Stimulated activated CD4-positive, alpha-beta T cell treated with anti-CD3 and anti-CD28 coated beads, Interleukin-1b, Interleukin-23, amount 100 ng/mL, for 1 hour (primary cell): ENCODE results near the gene LIMS3.
"Not testable (repeated sequence)": the region's sequence is repeated elsewhere in the genome, so short reads cannot be mapped to it uniquely, and the experiment has no call there.

ENCODE experiments used
- DNase-seq, 2 donors: peaks; one replicate each; pipeline ENCODE4 v3.0.0-alpha.2; 2020; ENCODE audit warnings: low read depth in 2 of 2

LIMS3 gene

DNA sequence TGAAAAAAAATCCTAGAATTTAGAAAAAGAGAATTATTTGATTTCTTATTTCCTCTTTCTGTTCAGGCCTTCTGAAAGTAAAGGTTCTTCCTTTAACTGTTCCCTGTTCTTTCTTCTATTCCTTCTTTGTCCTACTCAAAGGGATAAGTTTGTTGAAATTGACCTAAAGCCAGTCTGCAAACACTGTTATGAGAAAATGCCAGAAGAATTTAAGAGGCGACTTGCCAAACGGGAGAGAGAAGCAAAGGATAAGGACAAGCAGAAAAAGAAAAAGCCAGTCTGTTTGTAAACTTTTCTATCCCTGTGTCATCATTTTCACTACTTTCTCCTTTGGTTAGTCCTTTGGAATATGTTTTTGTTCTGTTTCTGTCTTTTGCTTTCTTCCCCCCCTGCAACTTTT is 26.0 kb downstream of the LIMS3 start:
- not testable (repeated sequence) for DNase-seq

DNA sequence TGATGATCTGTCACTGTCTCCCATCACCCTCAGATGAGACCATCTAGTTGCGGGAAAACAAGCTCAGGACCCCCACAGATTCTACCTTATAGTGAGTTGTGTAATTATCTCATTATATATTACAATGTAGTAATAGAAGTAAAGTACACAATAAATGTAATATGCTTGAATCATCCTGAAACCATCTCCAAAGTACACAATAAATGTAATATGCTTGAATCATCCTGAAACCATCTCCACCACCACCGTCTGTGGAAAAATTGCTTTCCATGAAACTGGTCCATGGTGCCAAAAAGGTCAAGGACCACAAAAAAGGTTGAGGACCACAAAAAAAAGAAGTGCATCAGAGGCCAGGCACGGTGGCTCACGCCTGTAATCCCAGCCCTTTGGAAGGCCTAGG is 29.3 kb downstream of the LIMS3 start:
- DNase-seq: not testable (repeated sequence)

DNA sequence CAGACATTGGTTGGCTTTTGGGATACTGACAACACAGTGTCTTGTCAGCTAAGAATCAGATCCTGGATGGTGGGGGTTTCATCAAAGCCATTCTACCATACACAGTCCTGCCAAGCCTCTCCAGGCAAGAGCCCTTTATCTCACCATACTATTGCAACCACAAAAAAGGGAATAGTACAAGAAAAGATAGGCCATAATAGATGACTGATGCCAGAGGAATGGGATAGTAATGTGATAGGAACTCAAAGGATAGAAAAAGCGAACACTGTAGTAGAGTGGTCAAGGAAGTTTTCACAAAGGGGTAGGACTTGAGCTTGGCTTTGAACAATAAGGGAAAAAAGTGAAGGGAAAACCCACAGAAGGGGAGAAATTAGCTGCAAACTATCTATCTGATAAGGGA is 30.7 kb downstream of the LIMS3 start:
- DNase-seq: not testable (repeated sequence)

DNA sequence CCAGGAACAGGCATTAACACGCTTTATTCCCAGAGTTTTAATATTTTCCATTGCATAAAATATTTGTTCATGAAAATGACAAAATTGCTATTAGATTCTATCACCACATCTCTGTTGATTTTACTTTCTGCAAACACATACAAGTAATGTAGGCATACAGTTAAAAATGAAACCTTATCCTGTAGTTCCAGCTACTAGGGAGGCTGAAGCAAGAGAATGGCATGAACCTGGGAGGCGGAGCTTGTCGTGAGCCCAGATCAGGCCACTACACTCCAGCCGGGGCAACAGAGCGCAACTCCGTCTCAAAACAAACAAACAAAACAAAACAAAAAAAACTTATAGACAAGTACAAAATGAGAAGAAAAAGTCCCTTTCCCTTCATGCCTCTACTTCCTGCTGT is 38.0 kb downstream of the LIMS3 start:
- not testable (repeated sequence) for DNase-seq

DNA sequence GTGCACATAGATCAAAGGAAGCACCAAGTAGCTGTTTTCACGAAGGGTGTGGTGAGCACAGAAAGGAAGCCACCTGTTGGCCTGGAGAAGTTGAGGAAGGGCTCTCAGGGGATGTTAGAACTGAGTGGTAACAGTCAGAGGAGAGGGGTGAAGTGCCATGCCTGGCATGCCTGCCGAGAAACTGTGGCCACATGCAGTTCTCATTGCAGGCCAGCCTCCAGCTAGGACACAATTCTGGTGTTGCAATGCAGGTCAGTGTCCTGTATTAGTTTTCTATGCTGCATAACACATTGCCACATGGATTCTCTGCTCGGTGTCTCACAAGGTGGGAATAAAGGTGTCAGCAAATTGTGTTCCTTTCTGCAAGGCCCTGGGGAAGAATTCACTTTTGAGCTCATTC is 46.9 kb downstream of the LIMS3 start:
- not testable (repeated sequence) for DNase-seq

DNA sequence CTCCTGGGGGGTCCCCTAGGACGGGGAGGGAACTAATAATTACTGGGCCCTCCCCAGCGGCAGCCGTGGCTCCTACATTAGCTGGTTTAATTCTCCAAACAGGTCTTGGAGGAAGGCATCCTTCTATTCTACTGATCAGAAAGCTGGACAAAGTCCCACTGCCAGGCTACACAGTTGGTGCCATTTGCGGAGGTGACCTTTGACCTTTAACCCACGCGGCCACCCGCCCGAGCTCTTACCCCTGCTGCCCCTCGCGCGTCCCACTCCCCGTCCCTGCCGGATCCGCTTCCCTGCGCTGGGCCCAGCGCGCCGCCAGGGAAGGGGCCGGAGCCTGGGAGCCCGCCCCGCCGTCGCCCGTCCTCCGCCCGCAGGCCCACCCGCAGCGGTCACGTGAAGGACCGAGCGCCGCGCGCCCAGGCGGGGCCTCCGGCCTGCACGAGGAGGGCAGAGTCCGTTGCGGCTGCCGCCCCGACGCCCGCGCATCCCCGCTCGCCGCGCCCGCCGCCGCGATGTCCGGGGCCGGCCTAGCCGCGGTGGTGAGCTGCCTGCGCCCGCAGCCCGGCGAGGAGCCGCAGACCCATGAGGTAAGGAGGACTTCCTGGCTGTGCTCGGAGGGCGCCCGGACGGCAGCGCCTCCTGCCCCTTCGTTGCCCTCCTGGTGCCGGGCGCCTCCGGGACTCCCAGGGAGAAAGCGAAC is 48.9 kb downstream of the LIMS3 start:
- DNase-seq: not testable (repeated sequence)

DNA sequence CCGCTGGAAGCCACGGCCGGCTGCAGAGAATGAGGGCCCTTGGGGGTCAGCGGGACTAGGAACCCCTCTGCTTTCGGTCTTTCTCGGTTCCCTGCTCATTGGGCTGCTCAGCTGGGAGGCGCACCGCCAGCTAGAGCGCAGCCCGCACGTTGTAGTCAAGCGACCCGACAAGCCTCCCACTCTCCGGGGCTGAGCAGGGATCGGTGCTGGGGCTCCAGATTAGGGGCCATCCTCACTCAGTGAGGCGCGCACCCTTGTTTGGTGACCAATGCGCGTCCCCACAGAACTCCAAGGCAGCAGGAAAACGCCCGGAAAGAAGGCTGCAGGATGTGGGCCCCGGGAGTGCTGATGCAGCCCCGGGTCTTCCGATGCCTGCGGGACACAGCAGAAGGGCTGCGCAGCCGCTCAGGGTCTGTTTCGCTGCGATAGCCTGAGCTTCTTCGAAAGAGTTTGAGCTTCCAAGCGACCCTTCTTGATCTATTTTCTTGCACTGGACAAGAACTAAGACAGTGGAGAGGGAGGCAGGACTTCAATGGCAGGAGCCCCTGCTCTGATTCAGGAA is 49.6 kb downstream of the LIMS3 start:
- DNase-seq: not testable (repeated sequence)

DNA sequence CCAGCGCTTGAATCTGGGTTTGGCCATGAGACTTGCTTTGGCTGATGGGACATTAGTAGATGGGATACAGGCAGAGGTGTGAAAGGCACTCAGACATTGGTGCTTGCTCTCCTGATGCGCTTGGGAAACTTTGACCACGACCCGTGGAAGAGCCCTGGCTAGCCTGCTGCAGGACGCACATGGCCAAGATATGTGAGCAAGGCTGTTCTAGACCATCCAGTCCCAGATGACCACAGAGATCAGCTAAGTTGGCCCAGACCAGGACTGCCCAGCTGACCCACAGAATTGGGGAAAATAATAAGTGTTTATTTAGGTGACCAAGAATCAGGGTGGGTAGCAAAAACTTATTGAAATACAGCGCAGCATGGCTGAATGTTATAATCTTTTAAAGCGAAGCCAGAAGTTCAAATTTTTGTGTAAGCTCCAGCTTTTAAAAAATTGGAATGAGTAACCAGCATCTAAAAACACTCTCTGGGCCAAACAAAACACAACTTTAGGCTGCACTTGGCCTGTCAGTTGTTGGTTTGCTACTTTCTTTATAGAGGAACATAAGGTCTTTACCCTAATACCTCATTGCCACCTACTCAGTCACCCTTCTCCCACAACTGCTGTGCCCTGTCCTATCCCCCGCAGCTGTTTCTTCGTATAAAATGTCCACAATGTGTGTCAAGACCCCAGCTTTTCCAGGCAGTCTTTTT is 51.8 kb downstream of the LIMS3 start:
- DNase-seq: not testable (repeated sequence)

DNA sequence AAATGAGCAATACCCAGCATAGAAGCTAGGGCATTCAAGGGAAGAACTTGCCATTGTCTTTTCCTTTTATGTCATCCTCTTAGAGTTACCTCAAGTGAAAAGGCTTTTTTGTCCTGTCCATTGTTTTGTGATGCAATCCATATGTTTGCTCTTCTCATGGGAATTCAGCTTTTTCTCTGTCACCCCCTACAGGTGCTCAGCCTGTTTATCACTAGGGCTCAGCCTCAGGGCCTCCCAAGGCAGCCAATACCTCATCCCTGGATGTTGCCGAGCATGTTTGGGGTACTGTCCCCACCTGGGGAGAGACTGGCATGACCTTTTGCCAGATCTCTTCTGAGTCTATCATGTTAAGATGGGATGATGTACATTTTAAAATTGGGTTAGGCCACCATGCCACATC is 65.5 kb downstream of the LIMS3 start:
- DNase-seq: not testable (repeated sequence)

DNA sequence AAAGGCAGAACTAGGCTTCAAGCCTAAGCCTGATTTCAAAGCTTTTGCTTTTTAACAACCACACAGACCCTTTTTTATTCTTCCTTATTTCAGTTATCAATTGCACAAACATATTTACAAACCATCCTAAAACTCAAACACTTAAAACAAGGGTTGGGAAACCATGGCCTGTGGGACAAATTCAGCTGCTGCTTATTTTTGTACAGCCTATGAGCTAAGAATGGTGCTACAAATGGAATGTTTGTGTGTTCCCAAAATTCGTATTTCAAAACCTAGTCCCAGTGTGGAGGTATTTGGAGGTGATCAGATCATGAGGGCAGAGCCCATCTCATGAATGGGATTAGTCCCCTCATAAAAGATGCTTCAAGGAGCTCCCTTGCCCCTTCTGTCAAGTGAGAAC is 67.0 kb downstream of the LIMS3 start:
- DNase-seq: not testable (repeated sequence)

DNA sequence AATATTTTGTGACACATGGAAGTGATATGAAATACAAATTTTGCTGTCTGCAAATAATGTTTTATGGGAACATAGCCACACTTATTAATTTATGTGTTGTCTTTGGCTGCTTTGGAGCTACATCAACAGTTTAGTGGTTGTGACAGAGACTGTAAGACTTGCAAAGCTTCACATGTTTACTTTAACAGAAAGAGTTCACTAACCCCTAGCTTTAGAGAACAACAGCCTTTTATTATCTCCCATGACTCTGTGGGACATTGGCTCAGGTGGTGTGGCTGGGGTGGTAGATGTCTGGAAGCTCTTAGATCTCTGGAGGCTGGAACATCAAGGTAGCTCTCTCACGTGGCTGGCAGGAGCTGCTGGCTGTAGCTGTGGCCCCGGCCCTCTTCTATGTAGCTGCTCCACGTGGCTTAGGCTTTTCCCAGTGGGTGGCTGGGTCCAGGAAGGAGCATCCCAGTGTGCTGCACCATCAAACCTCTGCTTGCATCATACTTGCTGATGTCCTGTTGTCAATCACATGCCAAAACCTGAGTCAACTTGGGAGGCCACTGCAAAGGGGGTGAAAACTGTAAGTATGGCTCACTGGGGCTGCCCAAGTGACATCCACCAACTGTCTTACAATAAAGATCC is 67.7 kb downstream of the LIMS3 start:
- DNase-seq: not testable (repeated sequence)

DNA sequence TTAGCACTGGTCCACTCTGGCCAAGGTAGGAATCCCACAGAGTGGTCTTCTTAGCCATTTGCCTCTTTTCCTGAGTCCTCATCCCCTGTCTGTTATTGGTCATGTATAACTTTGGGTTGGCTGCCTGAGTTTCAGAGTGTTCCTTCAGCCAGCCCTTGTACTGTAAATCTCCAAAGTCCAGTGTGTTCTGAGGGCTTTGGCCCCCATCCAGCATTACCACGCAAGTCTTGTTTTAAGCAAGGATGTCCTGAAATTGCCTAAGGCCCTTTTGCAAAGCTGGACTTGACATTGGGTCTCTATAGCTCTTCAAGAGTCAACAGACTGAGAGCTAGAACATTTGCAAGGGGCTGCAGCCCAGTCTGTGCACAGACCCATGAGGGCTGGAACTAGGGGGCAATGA is 68.4 kb downstream of the LIMS3 start:
- not testable (repeated sequence) for DNase-seq

DNA sequence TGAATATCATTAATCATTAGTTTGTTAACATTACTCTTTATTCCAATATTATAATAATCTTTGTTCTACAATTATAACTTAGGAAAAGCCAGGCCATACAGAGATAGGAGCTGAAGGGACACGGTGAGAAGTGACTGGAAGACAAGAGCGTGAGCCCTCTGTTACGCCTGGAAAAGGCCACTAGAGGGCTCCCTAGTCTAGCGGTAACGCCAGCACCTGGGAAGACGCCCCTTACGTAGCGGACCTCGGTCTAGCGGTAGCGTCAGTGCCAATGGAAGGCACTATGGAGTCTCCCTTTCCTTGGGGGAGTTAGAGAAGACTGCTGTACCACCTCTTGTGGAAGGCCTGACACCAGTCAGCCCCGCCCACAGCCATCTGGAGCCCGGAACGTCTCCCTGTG is 71.4 kb downstream of the LIMS3 start:
- not testable (repeated sequence) for DNase-seq

DNA sequence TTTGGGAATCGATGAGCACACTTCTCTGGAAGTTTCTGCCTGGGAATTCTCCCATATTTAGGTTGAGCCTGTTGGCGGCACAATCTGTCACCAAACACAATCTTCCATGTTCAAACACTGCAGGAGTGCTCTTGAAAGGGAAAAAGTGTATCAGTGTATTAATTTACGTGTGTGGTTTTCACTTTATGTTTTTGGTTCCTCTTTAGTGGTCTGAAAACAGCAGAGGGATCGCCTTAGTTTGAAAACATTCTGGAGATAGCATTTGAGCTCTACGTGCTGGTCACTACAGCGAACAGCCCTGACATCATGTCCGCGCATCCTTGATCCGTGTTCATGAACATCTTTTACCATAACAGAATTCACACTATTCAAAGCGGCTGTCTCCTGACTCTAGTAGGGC is 73.2 kb downstream of the LIMS3 start:
- not testable (repeated sequence) for DNase-seq
